DND-41 (cell line): ENCODE results near the gene C1QTNF12.

Experiments
- EZH2 ChIP-seq: IDR thresholded peaks from 3 replicates; pipeline ENCODE4 v1.6.1; 2012; ENCODE audit warnings: borderline replicate concordance, low read depth, mild to moderate bottlenecking, moderate library complexity, low read length, inconsistent platforms; ENCODE audit not compliant: severe bottlenecking
- TF ChIP-seq, protein P1 (sequence below): IDR thresholded peaks from 2 replicates; pipeline ENCODE4 v1.5.1; 2012; ENCODE audit warnings: borderline replicate concordance, low read length, moderate library complexity, mild to moderate bottlenecking; ENCODE audit not compliant: poor library complexity, severe bottlenecking; ENCODE audit errors: extremely low read depth

GRCh38 chr1:1203561-1204424, 42.7 kb downstream of the C1QTNF12 start:
- TF ChIP-seq EZH2, result no peak
- TF ChIP-seq, protein P1, sequence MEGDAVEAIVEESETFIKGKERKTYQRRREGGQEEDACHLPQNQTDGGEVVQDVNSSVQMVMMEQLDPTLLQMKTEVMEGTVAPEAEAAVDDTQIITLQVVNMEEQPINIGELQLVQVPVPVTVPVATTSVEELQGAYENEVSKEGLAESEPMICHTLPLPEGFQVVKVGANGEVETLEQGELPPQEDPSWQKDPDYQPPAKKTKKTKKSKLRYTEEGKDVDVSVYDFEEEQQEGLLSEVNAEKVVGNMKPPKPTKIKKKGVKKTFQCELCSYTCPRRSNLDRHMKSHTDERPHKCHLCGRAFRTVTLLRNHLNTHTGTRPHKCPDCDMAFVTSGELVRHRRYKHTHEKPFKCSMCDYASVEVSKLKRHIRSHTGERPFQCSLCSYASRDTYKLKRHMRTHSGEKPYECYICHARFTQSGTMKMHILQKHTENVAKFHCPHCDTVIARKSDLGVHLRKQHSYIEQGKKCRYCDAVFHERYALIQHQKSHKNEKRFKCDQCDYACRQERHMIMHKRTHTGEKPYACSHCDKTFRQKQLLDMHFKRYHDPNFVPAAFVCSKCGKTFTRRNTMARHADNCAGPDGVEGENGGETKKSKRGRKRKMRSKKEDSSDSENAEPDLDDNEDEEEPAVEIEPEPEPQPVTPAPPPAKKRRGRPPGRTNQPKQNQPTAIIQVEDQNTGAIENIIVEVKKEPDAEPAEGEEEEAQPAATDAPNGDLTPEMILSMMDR, result no peak
